ENCODE data around the gene ACSL3. TPM values are rescaled to one million over a fixed set of nuclear protein-coding genes. Genes with fewer than 3 reads are reported as not detected.
A peak's percentile ranks its signal among the peaks of the same experiment; 100 is the strongest.

Gene ACSL3
- total and polyA plus RNA-seq, 12 donors = 12.7 to 67.2 (median 53.0) TPM

GRCh38 chr2:222862106-222862908 is 1.5 kb downstream of the ACSL3 start:
- peak in 6 of 9 donors; percentile 17 to 58 (median 43) for TF ChIP-seq CTCF (IDR thresholded peaks at IDR 0.05)
- peak in 1 of 2 donors; percentile 19 for DNase-seq
- H3K4me3 ChIP-seq = peak overlapping the region in 9 of 10 donors; percentile 87 to 100 (median 91)
- H3K27ac ChIP-seq = peak overlapping the region; percentile 95 to 99 (median 98)
- H3K36me3 ChIP-seq = no peaks in the 10 kb centered on the region
- intact Hi-C loops (cut with DNase I) = loop anchor here in 9 of 10 donors (1.0 to 5.0 kb wide), 8 partner anchors 40 to 155 kb away; no protein-coding TSS in a partner anchor
- 15 to 25% methylated on average over 7 of the region's 7 CpGs for WGBS, 2 donors
- peak in 5 of 8 donors; percentile 14 to 59 (median 52) for ATAC-seq
- peaks cover 16 to 69% (median 62%) of the 10 kb centered on the region in 9 donors for H3K4me1 ChIP-seq
- H3K27me3 ChIP-seq = no peaks in the 10 kb centered on the region
- H3K9me3 ChIP-seq = peaks cover 0 to 4% (median 0%) of the 10 kb centered on the region in 11 donors

GRCh38 chr2:222862909-222863544 is 2.2 kb downstream of the ACSL3 start:
- Histone ChIP-seq H3K27me3 (no peaks in the 10 kb centered on the region), H3K9me3 (no peaks in the 10 kb centered on the region), H3K4me3 (peak overlapping the region in 7 of 10 donors; percentile 88 to 97 (median 91)), H3K36me3 (no peaks in the 10 kb centered on the region), H3K4me1 (peaks cover 16 to 75% (median 70%) of the 10 kb centered on the region in 9 donors), H3K27ac (peak overlapping the region in 7 of 10 donors; percentile 95 to 99 (median 99))
- intact Hi-C loops (cut with DNase I) = loop anchor here in 9 of 10 donors (1.0 to 5.0 kb wide), 8 partner anchors 39 to 156 kb away; no protein-coding TSS in a partner anchor
- no peak for TF ChIP-seq CTCF (IDR thresholded peaks at IDR 0.05)
- no peak for DNase-seq
- ATAC-seq = no peak
- 48 to 54% methylated on average over 6 of the region's 6 CpGs for WGBS, 2 donors

GRCh38 chr2:222864296-222864695 is 3.5 kb downstream of the ACSL3 start:
- no peak for TF ChIP-seq CTCF (IDR thresholded peaks at IDR 0.05)
- H3K36me3 ChIP-seq = no peaks in the 10 kb centered on the region
- WGBS, 2 donors = 56 to 66% methylated on average over 3 of the region's 3 CpGs
- H3K9me3 ChIP-seq = no peaks in the 10 kb centered on the region
- intact Hi-C loops (cut with DNase I) = loop anchor here in 9 of 10 donors (5.0 kb wide), 6 partner anchors 38 to 157 kb away; no protein-coding TSS in a partner anchor
- H3K4me3 ChIP-seq = no peak overlapping the region
- DNase-seq (peak in 1 of 2 donors; percentile 32), ATAC-seq (no peak)
- H3K27me3 ChIP-seq = no peaks in the 10 kb centered on the region
- peaks cover 16 to 88% (median 74%) of the 10 kb centered on the region in 9 donors for H3K4me1 ChIP-seq
- peak overlapping the region in 4 of 10 donors; percentile 3 to 99 (median 20) for H3K27ac ChIP-seq

- H3K36me3 ChIP-seq = no peaks in the 10 kb centered on the region
- no peak for DNase-seq
- no peaks in the 10 kb centered on the region for H3K9me3 ChIP-seq
- no peak overlapping the region for H3K4me3 ChIP-seq
- no peak for ATAC-seq
- intact Hi-C loops (cut with DNase I) = no loop called here
- no peaks in the 10 kb centered on the region for H3K27me3 ChIP-seq
- TF ChIP-seq CTCF (IDR thresholded peaks at IDR 0.05) = no peak
- H3K4me1 ChIP-seq = peaks cover 11 to 88% (median 74%) of the 10 kb centered on the region in 9 donors
- WGBS, 2 donors = 72 to 80% methylated on average over 2 of the region's 2 CpGs
- H3K27ac ChIP-seq = peak overlapping the region in 2 of 10 donors; percentile 17 to 99
Measured at GRCh38 chr2:222865301-222865700, 4.5 kb downstream of the ACSL3 start.

Data from heart right ventricle (tissue), 16 donors.